Measurements from ENCODE around the gene CASP10.

DNA sequence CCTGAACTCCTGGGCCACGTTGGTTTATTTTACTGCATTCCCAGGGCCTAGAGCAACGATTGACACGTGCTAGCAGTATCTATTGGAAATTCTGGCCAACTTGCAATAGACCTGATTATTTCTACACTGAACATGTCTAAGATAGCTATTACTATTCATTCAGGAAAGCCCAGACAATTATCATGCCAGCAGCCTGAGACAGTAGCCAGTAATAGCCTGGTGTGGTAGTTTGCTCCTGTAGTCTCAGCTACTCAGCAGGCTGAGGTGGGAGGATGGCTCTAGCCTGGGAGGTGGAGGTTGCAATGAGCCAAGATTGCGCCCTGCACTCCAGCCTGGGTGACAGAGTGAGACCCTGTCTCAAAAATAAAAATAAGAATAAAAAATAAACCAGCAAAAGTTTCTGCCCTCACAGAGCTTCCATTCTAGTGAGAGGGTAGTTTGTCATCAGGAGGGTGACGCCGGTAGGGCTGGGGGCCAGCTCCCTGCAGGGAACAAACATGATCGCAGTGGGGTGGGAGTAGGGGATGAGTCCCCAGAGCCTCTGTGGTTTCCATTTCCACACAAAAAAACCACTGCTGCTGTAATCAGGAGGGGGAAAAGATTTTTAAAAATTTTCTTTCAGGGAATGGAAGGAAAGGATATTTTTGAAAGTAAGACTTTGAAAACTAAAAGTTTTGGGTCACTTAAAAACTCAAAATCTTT lies 81.7 kb downstream of the CASP10 start:
- TF ChIP-seq, protein P1, sequence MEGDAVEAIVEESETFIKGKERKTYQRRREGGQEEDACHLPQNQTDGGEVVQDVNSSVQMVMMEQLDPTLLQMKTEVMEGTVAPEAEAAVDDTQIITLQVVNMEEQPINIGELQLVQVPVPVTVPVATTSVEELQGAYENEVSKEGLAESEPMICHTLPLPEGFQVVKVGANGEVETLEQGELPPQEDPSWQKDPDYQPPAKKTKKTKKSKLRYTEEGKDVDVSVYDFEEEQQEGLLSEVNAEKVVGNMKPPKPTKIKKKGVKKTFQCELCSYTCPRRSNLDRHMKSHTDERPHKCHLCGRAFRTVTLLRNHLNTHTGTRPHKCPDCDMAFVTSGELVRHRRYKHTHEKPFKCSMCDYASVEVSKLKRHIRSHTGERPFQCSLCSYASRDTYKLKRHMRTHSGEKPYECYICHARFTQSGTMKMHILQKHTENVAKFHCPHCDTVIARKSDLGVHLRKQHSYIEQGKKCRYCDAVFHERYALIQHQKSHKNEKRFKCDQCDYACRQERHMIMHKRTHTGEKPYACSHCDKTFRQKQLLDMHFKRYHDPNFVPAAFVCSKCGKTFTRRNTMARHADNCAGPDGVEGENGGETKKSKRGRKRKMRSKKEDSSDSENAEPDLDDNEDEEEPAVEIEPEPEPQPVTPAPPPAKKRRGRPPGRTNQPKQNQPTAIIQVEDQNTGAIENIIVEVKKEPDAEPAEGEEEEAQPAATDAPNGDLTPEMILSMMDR (IDR thresholded peaks at IDR 0.05) = no peak
- TF ChIP-seq POLR2A (IDR thresholded peaks at IDR 0.05) (no peak), EP300 (IDR thresholded peaks at IDR 0.05) (no peak), POLR2AphosphoS5 (IDR thresholded peaks at IDR 0.05) (no peak)

Data from stomach (tissue), 4 donors.